ENCODE measurements around the gene CADM1.

- TF ChIP-seq, protein P1, sequence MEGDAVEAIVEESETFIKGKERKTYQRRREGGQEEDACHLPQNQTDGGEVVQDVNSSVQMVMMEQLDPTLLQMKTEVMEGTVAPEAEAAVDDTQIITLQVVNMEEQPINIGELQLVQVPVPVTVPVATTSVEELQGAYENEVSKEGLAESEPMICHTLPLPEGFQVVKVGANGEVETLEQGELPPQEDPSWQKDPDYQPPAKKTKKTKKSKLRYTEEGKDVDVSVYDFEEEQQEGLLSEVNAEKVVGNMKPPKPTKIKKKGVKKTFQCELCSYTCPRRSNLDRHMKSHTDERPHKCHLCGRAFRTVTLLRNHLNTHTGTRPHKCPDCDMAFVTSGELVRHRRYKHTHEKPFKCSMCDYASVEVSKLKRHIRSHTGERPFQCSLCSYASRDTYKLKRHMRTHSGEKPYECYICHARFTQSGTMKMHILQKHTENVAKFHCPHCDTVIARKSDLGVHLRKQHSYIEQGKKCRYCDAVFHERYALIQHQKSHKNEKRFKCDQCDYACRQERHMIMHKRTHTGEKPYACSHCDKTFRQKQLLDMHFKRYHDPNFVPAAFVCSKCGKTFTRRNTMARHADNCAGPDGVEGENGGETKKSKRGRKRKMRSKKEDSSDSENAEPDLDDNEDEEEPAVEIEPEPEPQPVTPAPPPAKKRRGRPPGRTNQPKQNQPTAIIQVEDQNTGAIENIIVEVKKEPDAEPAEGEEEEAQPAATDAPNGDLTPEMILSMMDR (IDR thresholded peaks at IDR 0.05; ENCODE audit: low read depth, low read length, poor library complexity, severe bottlenecking) = no peak
- no peak for TF ChIP-seq EZH2phosphoT487 (IDR thresholded peaks at IDR 0.05; ENCODE audit: borderline replicate concordance, low read length)
Observed at GRCh38 chr11:115462757-115463156, 41.5 kb downstream of the CADM1 start.
